Activated B cell treated with CpG ODN at 0.5 μM for 24 hours (primary cell): ENCODE results near the gene GLIPR1. TPM values are rescaled to one million over a fixed set of nuclear protein-coding genes. Genes with fewer than 3 reads are reported as not detected.
"Not testable (repeated sequence)": the region's sequence is repeated elsewhere in the genome, so short reads cannot be mapped to it uniquely, and the experiment has no call there.

Source experiments
- ATAC-seq: fragments of 200-7000 bp; cut with Tn5 transposase; one replicate; pipeline ENCODE4 v1.10.0; 2021; ENCODE audit warnings: low read depth, mild to moderate bottlenecking, moderate library complexity
- CTCF ChIA-PET: fragments of 350-600 bp; sonication (Branson Sonifier 250); formaldehyde crosslinking; loops from one replicate; lab custom pipeline; 2021; ENCODE audit warnings: antibody characterized with exemption; lab: Charles Lee
- POLR2A ChIA-PET: fragments of 350-600 bp; sonication (Branson Sonifier 250); formaldehyde crosslinking; loops from one replicate; lab custom pipeline; 2021; ENCODE audit warnings: antibody characterized with exemption; lab: Charles Lee
- DNase-seq: peaks from one replicate; pipeline ENCODE4 v3.0.0; 2022
- H3K27ac Mint-ChIP-seq: one replicate; pipeline ENCODE4 v1.8.0; 2020; ENCODE audit warnings: mixed read lengths
- H3K27me3 Mint-ChIP-seq: one replicate; pipeline ENCODE4 v1.8.0; 2021; ENCODE audit warnings: mixed read lengths
- H3K36me3 Mint-ChIP-seq: one replicate; pipeline ENCODE4 v1.8.0; 2021; ENCODE audit warnings: low read depth, mixed read lengths
- H3K4me1 Mint-ChIP-seq: one replicate; pipeline ENCODE4 v1.8.0; 2021; ENCODE audit warnings: mixed read lengths
- H3K4me3 Mint-ChIP-seq: one replicate; pipeline ENCODE4 v1.8.0; 2020; ENCODE audit warnings: mild to moderate bottlenecking, mixed read lengths
- H3K9me3 Mint-ChIP-seq: one replicate; pipeline ENCODE4 v1.8.0; 2020; ENCODE audit warnings: mixed read lengths
- CTCF ChIP-seq: fragments of 200-600 bp; IDR thresholded peaks from one replicate; pipeline ENCODE4 v1.8.0; 2022; ENCODE audit warnings: antibody characterized with exemption, mild to moderate bottlenecking
- intact Hi-C: fragments of 100-400 bp; cut with micrococcal nuclease; formaldehyde crosslinking; loops from one replicate; pipeline ENCODE4 v1.15.1; 2024
- total RNA-seq: library from RNA; stranded (reverse); gene quantifications from 2 replicates; pipeline ENCODE4 v1.2.3, GENCODE V29; 2022

GLIPR1 gene
- total RNA-seq, 1 donor from 2014 or later = 45.4 TPM

GRCh38 chr12:75482646-75483045 is 2.1 kb downstream of the GLIPR1 start:
- CTCF ChIA-PET = interaction anchor here (1.0 to 5.0 kb wide), 8 partner anchors 9 to 554 kb away, joined by 3 to 40 read pairs (median 6); partner anchors contain the start of gene GLIPR1L2
- POLR2A ChIA-PET = interaction anchor here (1.1 to 8.3 kb wide), 5 partner anchors 12 to 1281 kb away, joined by 3 to 68 read pairs (median 28); partner anchors contain the start of genes GLIPR1L2, KRR1 and PHLDA1

GRCh38 chr12:75483431-75483830 is 2.9 kb downstream of the GLIPR1 start:
- H3K4me1 Mint-ChIP-seq = peaks cover 92% of the 10 kb centered on the region
- ATAC-seq = no peak
- H3K4me3 Mint-ChIP-seq = peak overlapping the region; percentile 96
- intact Hi-C loops = loop anchor here (5.0 to 10.0 kb wide), 4 partner anchors 861 to 1584 kb away; partner anchors contain the start of genes BBS10, E2F7, OSBPL8 and ZDHHC17
- peak overlapping the region; percentile 97 for H3K27ac Mint-ChIP-seq
- no peak for DNase-seq
- peaks cover 54% of the 10 kb centered on the region for H3K36me3 Mint-ChIP-seq
- ChIA-PET POLR2A (interaction anchor here (1.1 to 8.3 kb wide), 7 partner anchors 13 to 1280 kb away, joined by 3 to 68 read pairs (median 4); partner anchors contain the start of genes GLIPR1L2, KRR1 and OSBPL8), CTCF (interaction anchor here (0.8 to 5.0 kb wide), 15 partner anchors 9 to 557 kb away, joined by 3 to 40 read pairs (median 4); partner anchors contain the start of genes GLIPR1L2 and KRR1)
- no peak for TF ChIP-seq CTCF
- no peaks in the 10 kb centered on the region for H3K9me3 Mint-ChIP-seq
- no peaks in the 10 kb centered on the region for H3K27me3 Mint-ChIP-seq

More at GRCh38 chr12:75482646-75483045, 2.1 kb downstream of the GLIPR1 start:
- Mint-ChIP-seq H3K27me3 (no peaks in the 10 kb centered on the region), H3K4me1 (peaks cover 94% of the 10 kb centered on the region), H3K4me3 (peak overlapping the region; percentile 96), H3K27ac (peak overlapping the region; percentile 97), H3K36me3 (peaks cover 49% of the 10 kb centered on the region), H3K9me3 (no peaks in the 10 kb centered on the region)
- DNase-seq (no peak), ATAC-seq (peak; percentile 13)
- intact Hi-C loops = loop anchor here (5.0 to 10.0 kb wide), 4 partner anchors 862 to 1585 kb away; partner anchors contain the start of genes BBS10, E2F7, OSBPL8 and ZDHHC17
- TF ChIP-seq CTCF = no peak

- ATAC-seq, H3K9me3 Mint-ChIP-seq, DNase-seq, H3K27me3 Mint-ChIP-seq: not testable (repeated sequence)
- H3K4me1 Mint-ChIP-seq = peaks cover 89% of the 10 kb centered on the region
- ChIA-PET CTCF (interaction anchor here (0.6 to 5.0 kb wide), 23 partner anchors 8 to 598 kb away, joined by 3 to 40 read pairs (median 5); partner anchors contain the start of genes GLIPR1L1, GLIPR1L2 and KRR1), POLR2A (interaction anchor here (0.6 to 8.3 kb wide), 8 partner anchors 11 to 1075 kb away, joined by 3 to 68 read pairs (median 4); partner anchors contain the start of genes GLIPR1L2, KRR1 and OSBPL8)
- peak overlapping the region; percentile 63 for H3K4me3 Mint-ChIP-seq
- peak overlapping the region; percentile 97 for H3K27ac Mint-ChIP-seq
- intact Hi-C loops = loop anchor here (5.0 to 10.0 kb wide), 4 partner anchors 860 to 1583 kb away; partner anchors contain the start of genes BBS10, E2F7, OSBPL8 and ZDHHC17
- peaks cover 61% of the 10 kb centered on the region for H3K36me3 Mint-ChIP-seq
Measured at GRCh38 chr12:75484450-75484849, 3.9 kb downstream of the GLIPR1 start.

GRCh38 chr12:75487308-75487707 is 6.8 kb downstream of the GLIPR1 start:
- H3K27me3 Mint-ChIP-seq = no peaks in the 10 kb centered on the region
- H3K4me1 Mint-ChIP-seq = peaks cover 68% of the 10 kb centered on the region
- CTCF ChIA-PET = interaction anchor here (0.8 kb wide), 1 partner anchor 153 kb away, joined by 3 read pairs; the partner anchor contains the start of gene GLIPR1L1

More at GRCh38 chr12:75487308-75487707, 6.8 kb downstream of the GLIPR1 start:
- no peak for ATAC-seq
- no peak for DNase-seq
- no peaks in the 10 kb centered on the region for H3K9me3 Mint-ChIP-seq
- H3K4me3 Mint-ChIP-seq = no peak overlapping the region
- H3K36me3 Mint-ChIP-seq = peaks cover 68% of the 10 kb centered on the region
- POLR2A ChIA-PET = interaction anchor here (1.2 kb wide), 1 partner anchor 24 kb away, joined by 4 read pairs; the partner anchor contains the start of gene KRR1
- intact Hi-C loops = loop anchor here (10.0 kb wide), 1 partner anchor 857 kb away; the partner anchor contains the start of gene BBS10
- TF ChIP-seq CTCF = no peak
- peak overlapping the region; percentile 55 for H3K27ac Mint-ChIP-seq
